Fibroblast of lung (primary cell): ENCODE data around the gene REV1. TPM values are rescaled to one million over a fixed set of nuclear protein-coding genes. Genes with fewer than 3 reads are reported as not detected.

Source experiments
- DNase-seq, 2 donors: peaks; one replicate each; pipeline versions ENCODE4 v3.0.0 to v3.0.0-alpha.2; 2010; ENCODE audit warnings: low read depth in 2 of 2
- H2AFZ ChIP-seq: 2 replicates; pipeline ENCODE4 v1.5.1; 2012; ENCODE audit warnings: low read length, control low read depth, inconsistent platforms
- H3K27ac ChIP-seq: 2 replicates; pipeline ENCODE4 v1.5.1; 2011; ENCODE audit warnings: low read length, control low read depth; ENCODE audit not compliant: insufficient read depth
- H3K27me3 ChIP-seq: 2 replicates; pipeline ENCODE4 v1.5.1; 2011; ENCODE audit warnings: mild to moderate bottlenecking, low read length; ENCODE audit not compliant: control insufficient read depth, insufficient read depth
- H3K36me3 ChIP-seq: 2 replicates; pipeline ENCODE4 v1.5.1; 2011; ENCODE audit warnings: low read length; ENCODE audit not compliant: control insufficient read depth, insufficient read depth
- H3K4me1 ChIP-seq: 2 replicates; pipeline ENCODE4 v1.5.1; 2011; ENCODE audit warnings: low read length; ENCODE audit not compliant: control insufficient read depth, insufficient read depth; ENCODE audit errors: extremely low read depth
- H3K4me2 ChIP-seq: 2 replicates; pipeline ENCODE4 v1.5.1; 2011; ENCODE audit warnings: low read length, control low read depth; ENCODE audit not compliant: insufficient read depth; ENCODE audit errors: extremely low read depth
- H3K4me3 ChIP-seq, 4 experiments: fragments of 200-600 bp in 1 of 4; sonication (generic) in 1 of 4; replicated peaks in 1 of 4; 2 replicates each; pipeline ENCODE4 v1.5.1; 2011 to 2016; ENCODE audit warnings: low read length in 4 of 4, low read depth in 3 of 4, mild to moderate bottlenecking in 3 of 4, control low read depth in 2 of 4, inconsistent platforms in 1 of 4, mixed read lengths in 1 of 4; ENCODE audit not compliant: insufficient read depth in 1 of 4; ENCODE audit errors: control extremely low read depth in 1 of 4
- H3K79me2 ChIP-seq: 2 replicates; pipeline ENCODE4 v1.5.1; 2012; ENCODE audit warnings: mild to moderate bottlenecking, low read length, inconsistent platforms; ENCODE audit not compliant: control insufficient read depth, insufficient read depth
- H3K9ac ChIP-seq: 2 replicates; pipeline ENCODE4 v1.5.1; 2011; ENCODE audit warnings: mild to moderate bottlenecking, low read length, control low read depth; ENCODE audit not compliant: insufficient read depth
- H3K9me3 ChIP-seq: 2 replicates; pipeline ENCODE4 v1.5.1; 2012; ENCODE audit warnings: low read depth, low read length; ENCODE audit not compliant: control insufficient read depth, insufficient read depth
- H4K20me1 ChIP-seq: 2 replicates; pipeline ENCODE4 v1.5.1; 2011; ENCODE audit warnings: low read length; ENCODE audit not compliant: control insufficient read depth, insufficient read depth; ENCODE audit errors: extremely low read depth
- CTCF ChIP-seq, 2 donors: IDR thresholded peaks in 1 of 2; conservative IDR thresholded peaks in 1 of 2; 1 replicate in 1 of 2; 2 replicates in 1 of 2; pipeline ENCODE4 v1.5.1; 2011 to 2012; ENCODE audit warnings: low read length in 2 of 2, control low read depth in 1 of 2, inconsistent platforms in 1 of 2, low read depth in 1 of 2, mild to moderate bottlenecking in 1 of 2
- EZH2 ChIP-seq: IDR thresholded peaks from 2 replicates; pipeline ENCODE4 v1.5.1; 2012; ENCODE audit warnings: low read length, control low read depth, mild to moderate bottlenecking; ENCODE audit errors: missing control alignments
- polyA plus RNA-seq, 2 donors: library from polyadenylated mRNA; depleted of rRNA in 1 of 2; stranded (reverse) in 1 of 2; unstranded in 1 of 2; fragments of >200 nt; gene quantifications; 2 replicates each; pipeline ENCODE4 v1.2.1, GENCODE V29; 2011 to 2012; ENCODE audit warnings: missing spikeins in 1 of 2
- total RNA-seq: library from RNA; depleted of rRNA; stranded (reverse); fragments of >200 nt; gene quantifications from 2 replicates; pipeline ENCODE4 v1.2.1, GENCODE V29; 2014

The REV1 gene
- total and polyA plus RNA-seq, 2 donors (not counting 1 experiment from before 2014, with no cell fraction given): 19.3 to 39.3 TPM

- Histone ChIP-seq H4K20me1 (no peaks in the 10 kb centered on the region), H3K4me2 (no peak overlapping the region), H3K9me3 (no peaks in the 10 kb centered on the region), H3K4me3 (no peak overlapping the region), H3K4me1 (peaks cover 5% of the 10 kb centered on the region), H3K27me3 (no peaks in the 10 kb centered on the region), H3K9ac (no peak overlapping the region), H3K79me2 (no peaks in the 10 kb centered on the region), H2AFZ (no peak overlapping the region), H3K27ac (no peak overlapping the region), H3K36me3 (peaks cover 3% of the 10 kb centered on the region)
- no peak for DNase-seq
- no peak for TF ChIP-seq EZH2
- no peak for TF ChIP-seq CTCF (conservative IDR thresholded peaks at IDR 0.05 in 1 of 2, IDR thresholded peaks at IDR 0.05 in 1 of 2; ENCODE audit: low read depth in 1 of 2, low read length in 2 of 2)
Measured at GRCh38 chr2:99424371-99424770, 65.4 kb downstream of the REV1 start.

- H3K9me3 ChIP-seq: no peaks in the 10 kb centered on the region
- TF ChIP-seq EZH2 (no peak), CTCF (conservative IDR thresholded peaks at IDR 0.05 in 1 of 2, IDR thresholded peaks at IDR 0.05 in 1 of 2; ENCODE audit: low read depth in 1 of 2, low read length in 2 of 2) (no peak)
- no peak overlapping the region for H2AFZ ChIP-seq
- no peak overlapping the region for H3K4me3 ChIP-seq
- H3K9ac ChIP-seq: no peak overlapping the region
- DNase-seq: no peak
- peaks cover 5% of the 10 kb centered on the region for H3K4me1 ChIP-seq
- H3K4me2 ChIP-seq: no peak overlapping the region
- no peak overlapping the region for H3K27ac ChIP-seq
- H3K27me3 ChIP-seq: no peaks in the 10 kb centered on the region
- peaks cover 3% of the 10 kb centered on the region for H3K36me3 ChIP-seq
- H4K20me1 ChIP-seq: no peaks in the 10 kb centered on the region
- no peaks in the 10 kb centered on the region for H3K79me2 ChIP-seq
Measured at GRCh38 chr2:99422599-99422998, 67.2 kb downstream of the REV1 start.

- TF ChIP-seq CTCF (conservative IDR thresholded peaks at IDR 0.05 in 1 of 2, IDR thresholded peaks at IDR 0.05 in 1 of 2; ENCODE audit: low read depth in 1 of 2, low read length in 2 of 2) (no peak), EZH2 (no peak)
- Histone ChIP-seq H2AFZ (no peak overlapping the region), H3K4me3 (no peak overlapping the region), H3K79me2 (no peaks in the 10 kb centered on the region), H3K9me3 (no peaks in the 10 kb centered on the region), H3K27ac (no peak overlapping the region), H3K27me3 (no peaks in the 10 kb centered on the region), H3K36me3 (peaks cover 3% of the 10 kb centered on the region), H3K4me2 (no peak overlapping the region), H4K20me1 (no peaks in the 10 kb centered on the region), H3K4me1 (peaks cover 5% of the 10 kb centered on the region), H3K9ac (no peak overlapping the region)
- DNase-seq: peak; percentile 25 to 65
Measured at GRCh38 chr2:99421469-99421868, 68.3 kb downstream of the REV1 start.
